Measurements from ENCODE around the gene PCYT2.

The PCYT2 gene

GRCh38 chr17:81942167-81942553, 31.0 kb upstream of the PCYT2 start:
- DNase-seq (ENCODE audit: low read depth) = no peak

GRCh38 chr17:81941484-81942166, 30.4 kb upstream of the PCYT2 start:
- DNase-seq (ENCODE audit: low read depth) = no peak

- DNase-seq (ENCODE audit: low read depth) = no peak
These were observed 29.6 kb upstream of the PCYT2 start for GRCh38 chr17:81940538-81941483.

GRCh38 chr17:81939881-81940385, 28.7 kb upstream of the PCYT2 start:
- DNase-seq (ENCODE audit: low read depth) = no peak

- no peak for DNase-seq (ENCODE audit: low read depth)
These were observed 28.0 kb upstream of the PCYT2 start for GRCh38 chr17:81939218-81939617.

- DNase-seq (ENCODE audit: low read depth) = no peak
These were observed 24.5 kb upstream of the PCYT2 start for GRCh38 chr17:81935709-81936084.

- DNase-seq (ENCODE audit: low read depth) = no peak
These were observed 23.9 kb upstream of the PCYT2 start for GRCh38 chr17:81934850-81935708.

GRCh38 chr17:81934098-81934757, 23.0 kb upstream of the PCYT2 start:
- DNase-seq (ENCODE audit: low read depth) = no peak

- no peak for DNase-seq (ENCODE audit: low read depth)
These were observed 22.0 kb upstream of the PCYT2 start for GRCh38 chr17:81933178-81933699.

GRCh38 chr17:81932333-81932983, 21.3 kb upstream of the PCYT2 start:
- DNase-seq (ENCODE audit: low read depth) = no peak

GRCh38 chr17:81931557-81932332, 20.5 kb upstream of the PCYT2 start:
- DNase-seq (ENCODE audit: low read depth) = no peak

GRCh38 chr17:81931189-81931556, 20.0 kb upstream of the PCYT2 start:
- no peak for DNase-seq (ENCODE audit: low read depth)

- no peak for DNase-seq (ENCODE audit: low read depth)
These were observed 19.2 kb upstream of the PCYT2 start for GRCh38 chr17:81930142-81931125.

GRCh38 chr17:81929253-81930141, 18.3 kb upstream of the PCYT2 start:
- no peak for DNase-seq (ENCODE audit: low read depth)

GRCh38 chr17:81928544-81929252, 17.5 kb upstream of the PCYT2 start:
- no peak for DNase-seq (ENCODE audit: low read depth)

- peak; percentile 89 for DNase-seq (ENCODE audit: low read depth)
These were observed 16.7 kb upstream of the PCYT2 start, which contains the start of gene MAFG for GRCh38 chr17:81927653-81928543. MAFG (minus strand) TSS chr17:81927735; CDS start chr17:81923185, 4,550 bp downstream.

Data from activated T-cell treated with anti-CD3 and anti-CD28 coated beads for 48 hours (primary cell).